GM21423 (cell line): ENCODE measurements around the gene GYG2.

Experiments
- ATAC-seq: cut with Tn5 transposase; IDR thresholded peaks from one replicate; pipeline ENCODE4 v1.9.1; 2021; ENCODE audit warnings: mild to moderate bottlenecking, moderate library complexity; ENCODE audit not compliant: unreplicated experiment

The GYG2 gene

GRCh38 chrX:2812161-2812907, 16.4 kb upstream of the GYG2 start:
- ATAC-seq = peak; percentile 63

DNA sequence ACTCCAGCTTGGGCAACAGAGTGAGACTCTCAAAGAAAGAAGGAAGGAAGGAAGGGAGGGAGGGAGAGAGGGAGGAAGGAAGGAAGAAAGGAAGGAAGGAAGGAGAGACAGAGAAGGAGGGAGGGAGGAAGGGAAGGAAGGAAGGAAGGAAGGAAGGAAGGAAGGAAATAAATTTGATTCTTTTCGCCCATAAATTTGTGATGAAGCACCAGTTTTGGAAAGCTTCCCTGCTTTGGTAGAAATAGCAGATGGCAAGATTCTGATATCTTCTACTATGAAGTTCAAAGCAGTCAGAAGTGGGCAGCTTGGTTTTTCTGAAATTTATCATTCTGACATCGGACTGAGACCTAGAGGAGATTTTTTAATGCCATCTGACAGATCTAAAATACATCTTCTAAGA, 11.7 kb upstream of the GYG2 start:
- ATAC-seq = no peak

DNA sequence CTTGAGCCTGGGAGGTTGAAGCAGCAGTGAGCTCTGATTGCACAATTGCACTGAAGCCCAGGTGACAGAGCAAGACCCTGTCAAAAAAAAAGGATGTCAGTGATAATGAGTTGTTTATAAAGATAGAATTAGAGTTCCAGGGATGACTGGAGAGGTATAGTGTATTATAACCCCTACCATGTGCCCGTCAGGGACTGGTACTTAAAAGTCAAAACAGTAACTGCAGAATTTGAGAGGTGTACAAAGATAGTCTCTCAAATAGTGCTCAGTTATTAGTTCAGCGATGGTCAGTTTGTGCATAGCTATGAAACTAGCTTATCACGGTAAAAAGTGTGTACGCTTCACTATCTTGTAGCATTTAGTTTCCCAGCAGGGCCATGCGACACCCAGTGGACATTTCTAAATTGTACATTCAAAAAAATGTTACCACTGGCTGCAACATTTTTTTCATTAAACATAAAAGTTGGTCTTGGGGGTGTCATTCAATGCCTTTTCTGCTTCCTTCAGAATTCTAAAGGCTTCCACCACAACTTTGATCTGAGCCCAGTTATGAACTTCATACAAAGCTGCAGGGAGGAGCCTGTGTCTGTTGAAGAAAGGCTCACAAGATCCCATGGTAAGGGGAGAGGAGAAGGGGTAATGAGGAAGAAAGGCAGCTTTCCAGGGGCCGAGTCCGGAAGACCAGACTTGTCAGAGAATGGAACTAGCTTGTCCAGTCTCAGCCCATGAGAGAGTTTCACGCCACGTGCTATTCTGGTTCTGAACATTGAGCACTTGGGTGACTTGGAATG, 9.2 kb upstream of the GYG2 start:
- ATAC-seq = no peak

- ATAC-seq = no peak
Observed at GRCh38 chrX:2820136-2820771, 8.5 kb upstream of the GYG2 start.

DNA sequence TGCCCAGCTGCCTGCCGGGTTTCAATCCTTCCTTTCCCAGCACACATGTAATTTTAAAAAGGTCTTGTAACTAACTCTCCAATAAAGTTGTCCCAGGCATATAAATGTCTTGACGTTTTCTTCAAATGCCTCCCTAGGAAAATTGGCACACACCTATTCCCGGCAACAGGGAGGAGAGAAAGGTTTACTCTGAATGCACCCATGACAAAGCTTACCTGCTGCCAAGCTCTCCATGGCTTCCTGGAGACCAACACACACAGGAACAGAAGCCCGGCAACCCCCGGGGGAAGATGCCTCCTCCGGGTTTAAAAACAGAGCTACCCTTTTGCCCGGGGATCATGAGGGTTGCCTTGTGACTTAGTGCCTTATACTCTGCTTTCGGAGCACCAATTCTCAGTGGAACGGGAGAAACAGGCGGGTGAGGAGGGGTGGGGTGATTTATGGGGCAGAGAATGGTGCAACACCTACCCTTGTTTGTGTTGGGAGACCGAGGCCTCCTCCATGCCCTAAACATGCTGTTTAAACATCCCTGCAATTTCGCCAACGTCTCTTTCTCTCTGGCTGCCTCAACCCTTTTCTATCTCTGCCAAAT, 4.8 kb upstream of the GYG2 start:
- no peak for ATAC-seq

DNA sequence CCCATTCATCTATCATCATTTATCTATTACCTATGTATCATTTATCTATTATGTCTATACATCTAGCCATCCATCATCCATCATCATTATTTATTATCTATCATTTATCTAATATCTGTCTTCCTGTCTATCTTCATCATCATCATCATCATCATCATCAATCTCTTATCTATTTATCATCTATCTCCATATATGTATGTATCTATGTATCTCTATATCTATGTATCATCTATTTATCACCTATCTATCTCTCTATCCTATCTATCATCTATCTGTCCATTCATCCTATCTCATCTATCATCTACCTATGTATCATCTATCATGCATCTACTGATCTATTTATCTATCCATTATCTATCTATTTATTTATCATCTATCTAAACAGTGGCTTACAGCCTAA, 3.8 kb upstream of the GYG2 start:
- no peak for ATAC-seq

DNA sequence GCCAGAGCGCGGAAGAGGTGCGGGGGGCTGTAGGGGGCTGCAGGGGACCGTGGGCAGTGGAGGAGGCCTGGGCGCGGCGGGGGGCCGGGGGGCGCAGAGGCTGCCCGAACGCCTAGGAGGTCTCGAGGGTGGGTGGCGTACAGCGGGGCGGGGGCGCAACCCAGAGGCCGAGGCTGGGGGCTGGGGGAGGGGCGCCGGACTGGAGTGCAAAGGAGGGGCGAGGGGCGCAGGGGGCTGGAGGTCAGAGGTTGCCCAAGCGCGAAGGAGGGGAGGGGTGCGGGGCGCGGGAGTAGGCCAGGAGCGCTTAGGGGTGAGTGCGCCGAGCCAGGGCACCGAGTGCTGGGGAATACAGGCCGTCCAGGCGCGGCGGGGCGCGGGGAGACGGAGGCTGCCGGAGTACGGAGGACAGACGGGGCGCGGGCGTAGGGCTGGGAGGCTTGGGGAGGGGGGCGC, 255 bp downstream of the GYG2 start:
- no peak for ATAC-seq

- no peak for ATAC-seq
Observed at GRCh38 chrX:2829469-2830246, 928 bp downstream of the GYG2 start.

- no peak for ATAC-seq
Observed at GRCh38 chrX:2831471-2832228, 2.9 kb downstream of the GYG2 start.

GRCh38 chrX:2837961-2838360, 9.2 kb downstream of the GYG2 start:
- no peak for ATAC-seq

- no peak for ATAC-seq
Observed at GRCh38 chrX:2840961-2841360, 12.2 kb downstream of the GYG2 start.

DNA sequence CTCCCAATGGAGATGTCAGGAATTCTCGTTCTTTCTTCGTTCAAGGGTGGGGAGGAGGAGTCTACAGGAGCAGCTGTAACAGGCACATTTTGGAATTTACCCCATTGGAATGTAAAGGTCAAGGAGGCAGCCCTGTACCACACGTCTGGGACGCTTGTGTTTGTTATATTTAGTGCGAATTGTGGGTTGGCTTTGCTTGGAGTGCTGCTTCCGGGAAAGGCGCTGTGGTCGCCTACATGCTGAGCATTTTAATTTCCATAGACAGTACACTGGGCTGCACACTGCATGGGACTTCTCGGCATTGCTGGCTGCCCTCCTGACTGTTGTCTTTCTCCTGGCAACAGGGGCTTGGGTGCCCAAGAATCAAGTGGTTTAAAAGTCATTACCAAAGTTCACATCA, 12.8 kb downstream of the GYG2 start:
- no peak for ATAC-seq

DNA sequence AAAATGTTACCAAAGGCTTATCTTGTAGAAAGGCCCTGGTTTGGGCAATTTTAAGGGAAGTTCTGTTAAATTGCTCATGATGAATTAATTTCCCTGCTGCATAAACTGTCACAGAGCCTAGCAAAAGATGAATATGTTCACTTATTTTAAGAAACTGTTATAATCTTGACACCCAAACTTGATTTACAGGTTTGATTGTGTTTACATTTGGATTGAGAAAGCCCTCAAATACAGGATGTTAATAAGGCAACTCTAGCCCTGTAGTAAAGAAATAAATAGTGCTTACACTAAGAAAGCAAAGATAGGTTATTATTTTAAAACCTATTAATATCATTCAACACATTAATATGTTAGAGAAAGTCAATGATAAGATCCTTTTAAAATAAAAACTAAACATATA, 18.3 kb downstream of the GYG2 start:
- no peak for ATAC-seq

- no peak for ATAC-seq
Observed at GRCh38 chrX:2848871-2849301, 20.2 kb downstream of the GYG2 start.

DNA sequence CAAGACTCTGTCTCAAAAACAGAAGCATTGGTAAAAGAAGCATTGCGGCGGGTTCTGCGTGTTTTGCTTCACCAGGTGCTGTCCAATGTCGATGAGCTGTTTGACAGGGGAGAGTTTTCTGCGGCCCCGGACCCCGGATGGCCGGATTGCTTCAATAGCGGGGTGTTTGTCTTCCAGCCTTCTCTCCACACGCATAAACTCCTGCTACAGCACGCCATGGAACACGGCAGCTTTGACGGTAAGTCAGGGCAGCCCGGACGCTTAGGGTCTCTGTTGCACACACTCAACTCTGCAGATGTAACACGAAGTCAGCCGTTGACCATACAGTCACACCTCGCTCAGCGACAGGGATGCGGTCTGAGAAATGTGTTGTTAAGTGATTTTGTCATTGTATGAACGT, 26.2 kb downstream of the GYG2 start:
- ATAC-seq = no peak

DNA sequence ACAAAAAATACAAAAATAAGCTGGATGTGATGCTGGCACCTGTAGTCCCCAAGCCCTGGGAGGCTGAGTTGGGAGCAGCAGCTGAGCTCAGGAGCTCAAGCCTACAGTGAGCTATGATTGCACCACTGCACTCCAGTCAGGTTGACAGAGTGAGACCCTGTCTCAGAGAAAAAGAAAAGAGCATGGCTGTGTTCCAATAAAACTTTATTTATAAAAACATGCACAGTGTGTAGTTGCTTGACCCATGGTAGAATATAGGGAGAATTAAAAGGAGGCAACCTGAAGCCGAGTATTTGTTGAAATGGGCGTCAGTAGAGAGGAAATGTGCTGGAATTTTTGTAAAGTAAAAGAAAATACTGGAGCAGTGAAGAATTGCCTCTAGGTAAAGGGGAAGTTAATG, 27.0 kb downstream of the GYG2 start:
- no peak for ATAC-seq

GRCh38 chrX:2857566-2857965, 28.8 kb downstream of the GYG2 start:
- no peak for ATAC-seq

GRCh38 chrX:2859197-2859797, 30.6 kb downstream of the GYG2 start:
- ATAC-seq = no peak

DNA sequence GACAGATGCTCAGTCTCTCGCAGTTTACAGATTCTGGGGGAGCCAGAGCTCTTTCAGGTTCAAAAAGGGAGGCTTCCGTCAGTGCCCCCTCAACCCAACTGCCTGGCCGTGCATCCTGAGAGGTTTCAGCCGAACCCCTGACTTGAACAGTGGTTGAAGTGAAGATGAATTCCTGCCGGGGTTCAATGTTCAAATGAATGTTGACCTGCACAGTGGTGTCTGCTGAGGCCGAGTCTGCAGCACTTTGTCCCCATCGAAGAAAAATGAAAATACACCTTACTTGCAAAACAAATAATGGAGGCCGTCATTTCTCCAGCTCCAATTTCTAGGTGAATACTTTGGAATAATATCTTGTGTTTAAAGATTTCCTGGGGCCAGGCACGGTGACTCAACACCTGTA, 33.7 kb downstream of the GYG2 start:
- no peak for ATAC-seq

- no peak for ATAC-seq
Observed at GRCh38 chrX:2863646-2864045, 34.9 kb downstream of the GYG2 start.
